ENCODE data around the gene CABP7.

CABP7 gene

DNA sequence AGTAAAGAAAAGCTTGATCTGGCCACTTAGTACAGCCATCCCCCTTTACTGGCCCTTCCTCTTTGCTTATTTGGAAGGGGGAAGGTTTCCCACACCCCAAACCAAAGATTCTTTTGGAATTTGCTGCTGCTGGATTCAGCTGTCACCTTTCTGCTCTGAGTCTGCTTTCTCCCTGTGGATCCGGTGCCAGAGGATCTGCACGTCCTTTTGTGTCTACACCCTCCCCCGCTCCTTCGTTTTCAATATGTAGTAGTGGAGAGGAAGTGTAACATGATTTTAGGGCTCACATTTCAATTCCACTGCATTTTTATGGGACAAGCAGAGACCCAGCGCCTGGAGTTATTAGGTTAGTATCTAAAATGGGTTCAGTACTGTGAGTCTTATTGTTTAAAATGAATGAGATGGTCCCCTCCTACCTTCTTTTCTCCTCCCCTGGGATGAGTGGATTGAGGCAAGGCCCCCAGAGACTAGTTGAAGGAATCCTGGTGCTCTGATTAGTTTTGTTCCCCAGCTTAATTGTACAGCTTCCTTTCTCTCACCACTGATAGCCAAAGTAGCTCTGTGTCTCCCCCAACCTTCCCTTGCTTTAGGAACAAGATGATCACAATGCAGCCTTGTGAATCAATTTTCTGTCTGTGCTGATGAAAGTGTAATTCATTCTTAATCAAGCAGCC lies 30.5 kb upstream of the CABP7 start:
- DNase-seq (ENCODE audit: extremely low read depth, low read depth) = no peak
- no peak for TF ChIP-seq CTCF (IDR thresholded peaks at IDR 0.05; ENCODE audit: low read depth, low read length)

GRCh38 chr22:29689880-29690213 lies 30.0 kb upstream of the CABP7 start:
- DNase-seq (ENCODE audit: extremely low read depth, low read depth) = no peak
- TF ChIP-seq CTCF (IDR thresholded peaks at IDR 0.05; ENCODE audit: low read depth, low read length) = peak; percentile 84

DNA sequence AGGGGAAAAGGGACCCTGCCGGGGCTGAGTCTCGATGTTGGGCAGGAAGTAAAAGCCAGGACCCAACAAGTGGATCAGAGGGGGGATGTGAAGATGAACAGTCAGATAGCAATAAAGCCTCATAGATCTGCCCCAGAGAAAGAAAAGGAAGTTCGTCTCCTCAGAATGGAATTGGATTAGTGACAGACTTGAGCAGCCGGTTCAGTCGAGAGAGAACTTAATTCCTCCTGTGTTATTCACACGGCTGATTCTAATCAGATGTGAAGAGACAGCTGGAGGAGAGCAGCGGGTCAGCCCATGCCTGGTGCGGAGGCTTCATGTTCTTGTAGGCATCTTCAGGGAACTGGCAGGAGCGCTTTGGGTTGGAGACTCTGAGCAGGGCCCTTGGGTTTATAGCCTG lies 29.3 kb upstream of the CABP7 start:
- no peak for TF ChIP-seq CTCF (IDR thresholded peaks at IDR 0.05; ENCODE audit: low read depth, low read length)
- DNase-seq (ENCODE audit: extremely low read depth, low read depth) = no peak

DNA sequence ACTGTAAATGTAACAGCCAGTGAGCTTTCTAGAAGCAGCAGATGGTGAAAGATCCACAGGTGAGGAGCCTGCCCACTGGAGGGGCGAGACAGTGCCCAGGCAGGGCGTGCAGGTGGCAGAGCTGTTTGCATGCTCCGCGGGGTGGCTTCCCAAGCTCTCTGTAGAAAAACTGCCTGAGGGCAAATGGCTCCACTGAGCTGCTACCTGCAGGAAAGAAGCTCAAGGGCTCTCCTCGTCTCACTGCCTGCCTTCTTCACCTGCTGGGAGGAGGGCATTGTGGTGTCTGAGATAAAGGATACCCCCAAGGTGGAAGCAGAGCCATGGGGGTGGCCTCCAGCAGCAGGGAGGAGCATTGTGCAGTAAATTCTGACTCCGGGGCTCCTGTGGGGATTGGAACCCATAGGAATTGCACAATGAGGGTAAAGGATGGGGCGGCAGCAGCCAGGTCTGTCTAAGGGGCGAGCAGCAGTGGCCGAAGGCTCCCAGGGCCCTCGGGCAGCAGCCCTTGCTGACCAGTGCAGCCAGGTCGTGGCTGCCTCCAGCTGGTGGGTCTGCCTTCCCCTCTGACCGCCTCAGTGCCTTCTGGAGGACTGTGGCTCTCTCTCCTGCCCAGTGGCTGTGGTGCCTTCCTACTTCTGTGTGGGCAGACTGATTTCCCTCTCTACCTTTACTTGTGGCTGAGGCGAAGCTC lies 28.0 kb upstream of the CABP7 start:
- TF ChIP-seq CTCF (IDR thresholded peaks at IDR 0.05; ENCODE audit: low read depth, low read length) = no peak
- no peak for DNase-seq (ENCODE audit: extremely low read depth, low read depth)

- TF ChIP-seq CTCF (IDR thresholded peaks at IDR 0.05; ENCODE audit: low read depth, low read length) = no peak
- no peak for DNase-seq (ENCODE audit: extremely low read depth, low read depth)
Observed at GRCh38 chr22:29692327-29692640, 27.5 kb upstream of the CABP7 start.

DNA sequence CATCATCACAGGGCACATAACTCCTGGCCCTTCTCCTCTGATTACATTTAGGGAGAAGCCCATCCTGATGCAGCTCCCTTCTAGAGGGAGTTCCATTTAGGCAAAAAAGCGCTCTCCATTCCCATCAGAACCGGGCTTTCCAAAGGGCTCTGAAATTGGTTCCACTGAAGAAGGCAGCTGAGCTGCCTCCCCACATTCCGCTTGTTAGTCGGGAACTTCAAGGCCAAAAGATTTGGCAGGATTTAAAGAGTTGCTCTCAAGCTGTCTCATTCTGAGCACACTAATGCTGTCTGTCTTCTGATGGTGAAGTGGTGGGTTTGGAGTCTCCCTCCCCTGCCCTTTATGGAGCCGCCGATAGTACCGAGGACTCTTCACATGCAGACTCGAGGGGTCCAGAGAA lies 26.6 kb upstream of the CABP7 start:
- no peak for TF ChIP-seq CTCF (IDR thresholded peaks at IDR 0.05; ENCODE audit: low read depth, low read length)
- DNase-seq (ENCODE audit: extremely low read depth, low read depth) = no peak

DNA sequence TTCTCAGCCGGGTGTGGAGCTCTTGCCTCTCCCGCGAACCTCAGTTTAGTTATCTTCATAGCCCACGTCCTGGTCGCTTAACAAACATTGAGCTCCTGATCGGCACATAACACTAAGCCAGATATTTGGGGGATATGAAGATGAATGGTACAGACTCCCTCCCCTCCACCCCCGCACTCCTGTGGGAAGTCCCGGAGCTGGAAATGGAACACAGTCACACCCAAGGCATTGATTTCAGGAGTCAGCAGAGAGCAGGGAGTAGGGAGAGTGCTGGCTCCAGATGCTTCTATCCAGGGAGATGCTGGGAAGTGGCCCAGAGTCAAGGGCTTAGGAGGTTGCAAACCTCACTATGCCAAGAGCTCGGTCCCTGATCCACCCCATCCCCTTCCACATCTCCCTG lies 26.1 kb upstream of the CABP7 start:
- DNase-seq (ENCODE audit: extremely low read depth, low read depth) = no peak

More for the DNA sequence above, 26.1 kb upstream of the CABP7 start:
- TF ChIP-seq CTCF (IDR thresholded peaks at IDR 0.05; ENCODE audit: low read depth, low read length) = no peak
